Osteocyte (in vitro differentiated cells): Measurements from ENCODE around the gene ZBTB9. TPM values are rescaled to one million over a fixed set of nuclear protein-coding genes. Genes with fewer than 3 reads are reported as not detected.

Experiments
- DNase-seq: peaks from one replicate; pipeline ENCODE4 v3.0.0; 2021; ENCODE audit warnings: mixed read lengths; ENCODE audit not compliant: unreplicated experiment; ENCODE audit errors: extremely low spot score
- H3K27ac Mint-ChIP-seq: one replicate; pipeline ENCODE4 v1.8.0; 2021; ENCODE audit warnings: mild to moderate bottlenecking, mixed read lengths; ENCODE audit not compliant: unreplicated experiment
- H3K27me3 Mint-ChIP-seq: one replicate; pipeline ENCODE4 v1.8.0; 2021; ENCODE audit warnings: mixed read lengths; ENCODE audit not compliant: unreplicated experiment
- H3K36me3 Mint-ChIP-seq: one replicate; pipeline ENCODE4 v1.8.0; 2021; ENCODE audit warnings: mixed read lengths; ENCODE audit not compliant: unreplicated experiment
- H3K4me1 Mint-ChIP-seq: one replicate; pipeline ENCODE4 v1.8.0; 2021; ENCODE audit warnings: mixed read lengths; ENCODE audit not compliant: unreplicated experiment
- H3K4me3 Mint-ChIP-seq: one replicate; pipeline ENCODE4 v1.8.0; 2021; ENCODE audit warnings: mild to moderate bottlenecking, moderate library complexity, mixed read lengths; ENCODE audit not compliant: unreplicated experiment
- H3K9me3 Mint-ChIP-seq: one replicate; pipeline ENCODE4 v1.8.0; 2021; ENCODE audit warnings: mixed read lengths; ENCODE audit not compliant: unreplicated experiment
- total RNA-seq: library from RNA; stranded (reverse); gene quantifications from 2 replicates; pipeline ENCODE4 v1.2.1, GENCODE V29; 2021
- TF ChIP-seq, protein P1 (sequence below): fragments of 200-600 bp; sonication (generic); IDR thresholded peaks from 2 replicates; pipeline ENCODE4 v1.5.0; 2021; ENCODE audit warnings: antibody characterized with exemption, mild to moderate bottlenecking, moderate library complexity

The ZBTB9 gene
- total RNA-seq, 1 donor from 2014 or later: 7.0 TPM

DNA sequence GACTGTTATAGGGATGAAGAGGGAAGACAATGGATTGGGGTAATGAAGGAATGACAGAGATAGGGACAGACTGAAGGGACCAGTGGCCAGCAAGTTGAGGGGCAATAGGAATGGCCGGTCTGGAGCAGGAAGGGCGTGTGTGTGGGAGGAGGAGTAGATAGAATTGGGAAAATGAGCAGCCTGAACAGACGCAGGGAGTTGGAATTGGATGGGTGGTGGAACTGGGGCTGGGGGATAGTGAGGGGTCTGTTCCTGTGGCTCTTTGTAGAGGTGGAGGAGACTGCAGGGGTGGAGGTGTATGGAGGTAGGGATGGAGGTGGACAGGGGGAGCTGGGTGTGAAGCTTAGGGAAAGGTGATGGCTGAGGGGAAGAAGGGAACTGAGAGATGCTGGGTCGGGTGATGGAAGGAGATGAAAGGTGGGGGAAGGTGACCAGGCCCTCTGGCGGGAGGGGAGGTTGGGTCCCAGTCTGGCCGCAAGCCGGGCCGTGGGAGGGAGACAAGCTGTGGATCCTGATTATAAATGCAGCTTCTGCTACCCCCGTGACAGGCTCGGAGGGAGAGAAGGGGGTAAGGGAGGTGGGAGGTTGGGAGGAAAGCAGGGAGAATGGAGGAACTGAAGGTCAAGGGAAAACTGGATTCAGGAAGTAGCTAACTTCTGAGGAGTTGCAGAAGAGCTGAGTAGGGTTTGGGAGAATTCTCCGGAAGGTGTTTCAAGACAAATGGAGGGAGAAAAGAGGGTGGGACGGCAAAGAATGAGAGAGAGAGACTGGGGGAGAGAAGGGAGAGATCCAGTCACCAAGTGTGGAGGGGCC lies 29.3 kb upstream of the ZBTB9 start:
- DNase-seq: no peak
- peak overlapping the region; percentile 97 for H3K27ac Mint-ChIP-seq
- peaks cover 67% of the 10 kb centered on the region for H3K4me1 Mint-ChIP-seq
- peaks cover 8% of the 10 kb centered on the region for H3K36me3 Mint-ChIP-seq
- peak overlapping the region; percentile 87 for H3K4me3 Mint-ChIP-seq
- TF ChIP-seq, protein P1, sequence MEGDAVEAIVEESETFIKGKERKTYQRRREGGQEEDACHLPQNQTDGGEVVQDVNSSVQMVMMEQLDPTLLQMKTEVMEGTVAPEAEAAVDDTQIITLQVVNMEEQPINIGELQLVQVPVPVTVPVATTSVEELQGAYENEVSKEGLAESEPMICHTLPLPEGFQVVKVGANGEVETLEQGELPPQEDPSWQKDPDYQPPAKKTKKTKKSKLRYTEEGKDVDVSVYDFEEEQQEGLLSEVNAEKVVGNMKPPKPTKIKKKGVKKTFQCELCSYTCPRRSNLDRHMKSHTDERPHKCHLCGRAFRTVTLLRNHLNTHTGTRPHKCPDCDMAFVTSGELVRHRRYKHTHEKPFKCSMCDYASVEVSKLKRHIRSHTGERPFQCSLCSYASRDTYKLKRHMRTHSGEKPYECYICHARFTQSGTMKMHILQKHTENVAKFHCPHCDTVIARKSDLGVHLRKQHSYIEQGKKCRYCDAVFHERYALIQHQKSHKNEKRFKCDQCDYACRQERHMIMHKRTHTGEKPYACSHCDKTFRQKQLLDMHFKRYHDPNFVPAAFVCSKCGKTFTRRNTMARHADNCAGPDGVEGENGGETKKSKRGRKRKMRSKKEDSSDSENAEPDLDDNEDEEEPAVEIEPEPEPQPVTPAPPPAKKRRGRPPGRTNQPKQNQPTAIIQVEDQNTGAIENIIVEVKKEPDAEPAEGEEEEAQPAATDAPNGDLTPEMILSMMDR: no peak
- H3K9me3 Mint-ChIP-seq: no peaks in the 10 kb centered on the region
- no peaks in the 10 kb centered on the region for H3K27me3 Mint-ChIP-seq

- DNase-seq: peak; percentile 94
- TF ChIP-seq, protein P1: peak; percentile 81
- Mint-ChIP-seq H3K27me3 (no peaks in the 10 kb centered on the region), H3K4me3 (peak overlapping the region; percentile 87), H3K9me3 (no peaks in the 10 kb centered on the region), H3K27ac (peak overlapping the region; percentile 97), H3K4me1 (peaks cover 71% of the 10 kb centered on the region), H3K36me3 (peaks cover 8% of the 10 kb centered on the region)
Measured at GRCh38 chr6:33425668-33426577, 28.5 kb upstream of the ZBTB9 start.

DNA sequence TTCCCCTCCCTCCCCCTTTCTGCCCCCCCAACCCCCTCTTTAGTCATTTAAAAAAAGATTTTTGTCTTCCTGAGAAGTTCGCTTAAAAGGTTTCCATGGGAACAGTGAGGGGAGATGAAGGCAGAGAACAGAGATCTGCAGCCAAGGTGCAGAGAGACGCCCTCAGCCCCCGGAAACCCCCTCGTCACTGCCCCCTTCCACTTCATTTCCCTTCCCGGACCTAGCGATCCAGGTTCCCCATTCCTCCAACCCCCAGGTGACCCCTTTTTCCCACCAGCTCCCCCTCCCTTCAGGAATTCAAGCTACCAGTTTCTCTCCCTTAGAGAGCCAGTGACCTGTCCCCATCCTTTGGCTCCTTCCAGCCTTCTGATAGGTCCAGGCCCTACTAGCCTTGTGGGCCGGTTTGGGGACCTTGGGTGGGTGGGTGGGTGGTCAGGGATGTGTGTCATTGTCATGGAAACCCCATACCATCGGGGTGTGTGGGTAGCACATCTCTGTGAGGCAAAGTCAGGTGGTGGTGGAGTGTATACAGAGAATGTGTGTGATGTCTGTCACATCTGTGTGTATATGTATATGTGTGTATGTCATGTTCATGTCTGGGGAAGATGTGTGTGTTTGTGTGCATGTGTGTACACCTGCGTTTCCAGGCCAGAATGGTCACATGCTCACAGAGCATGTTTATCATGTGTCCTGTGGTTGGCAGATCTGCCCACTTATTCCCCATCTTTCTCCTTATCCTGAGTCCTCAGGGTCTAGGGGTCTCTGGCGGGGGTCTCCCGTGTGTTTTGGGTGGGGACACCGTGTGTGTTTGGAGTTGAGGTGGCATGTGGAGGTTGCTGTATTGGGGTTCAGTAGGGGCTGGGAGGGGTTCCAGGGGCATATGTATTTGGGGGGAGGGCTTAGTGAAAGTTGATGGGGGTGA lies 27.5 kb upstream of the ZBTB9 start:
- no peaks in the 10 kb centered on the region for H3K9me3 Mint-ChIP-seq
- DNase-seq: no peak
- H3K27ac Mint-ChIP-seq: peak overlapping the region; percentile 97
- H3K36me3 Mint-ChIP-seq: peaks cover 8% of the 10 kb centered on the region
- H3K4me1 Mint-ChIP-seq: peaks cover 70% of the 10 kb centered on the region
- peak overlapping the region; percentile 87 for H3K4me3 Mint-ChIP-seq
- H3K27me3 Mint-ChIP-seq: no peaks in the 10 kb centered on the region
- TF ChIP-seq, protein P1: no peak

DNA sequence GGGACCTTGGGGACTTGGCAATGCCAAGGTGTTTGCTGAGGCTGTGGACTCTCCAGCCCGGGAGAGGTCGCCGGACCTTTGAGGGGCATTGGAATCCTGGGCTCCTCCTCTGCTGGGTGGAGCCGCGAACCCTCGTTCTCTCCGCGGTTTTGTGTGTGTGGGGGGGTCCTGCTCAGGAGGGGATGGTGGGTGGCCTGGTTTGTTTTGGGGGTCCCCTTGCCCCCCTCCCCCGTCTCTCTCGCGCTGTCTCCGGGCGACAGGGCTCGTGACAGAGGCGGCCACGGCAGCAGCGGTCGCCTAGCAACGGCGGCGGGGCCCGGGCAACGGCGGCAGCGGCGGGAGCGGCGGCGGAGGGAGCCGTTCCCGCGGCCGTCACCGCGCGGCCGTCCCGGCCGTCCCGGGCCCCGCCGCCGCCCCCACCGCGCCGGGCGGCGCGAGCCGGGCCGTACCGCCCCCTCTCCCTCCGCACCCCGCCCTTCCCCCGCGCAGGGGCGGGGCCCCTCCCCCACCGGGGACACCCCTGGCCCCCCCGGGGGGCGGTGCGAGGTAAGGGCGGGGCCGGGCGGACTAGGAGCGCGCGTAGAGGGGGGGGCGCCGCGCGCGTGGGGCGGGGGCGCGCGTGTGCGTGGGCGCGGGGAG lies 26.7 kb upstream of the ZBTB9 start:
- H3K27ac Mint-ChIP-seq: peak overlapping the region; percentile 80
- peak overlapping the region; percentile 87 for H3K4me3 Mint-ChIP-seq
- no peaks in the 10 kb centered on the region for H3K9me3 Mint-ChIP-seq
- DNase-seq: no peak
- no peaks in the 10 kb centered on the region for H3K27me3 Mint-ChIP-seq
- TF ChIP-seq, protein P1: no peak
- peaks cover 75% of the 10 kb centered on the region for H3K4me1 Mint-ChIP-seq
- H3K36me3 Mint-ChIP-seq: peaks cover 10% of the 10 kb centered on the region
